DLD1 (cell line): ENCODE results near the gene ZMYND12.

Experiments used
- in situ Hi-C: cut with HindIII; loops from 2 replicates; pipeline ENCODE4 v1.10.0; 2017; ENCODE audit warnings: low sequenced_read_pairs

Gene ZMYND12

GRCh38 chr1:42399315-42400100 is 56.3 kb downstream of the ZMYND12 start:
- in situ Hi-C loops: no loop called here

- in situ Hi-C loops: no loop called here
These were observed 62.6 kb downstream of the ZMYND12 start for GRCh38 chr1:42392967-42393848.

- in situ Hi-C loops: no loop called here
These were observed 63.6 kb downstream of the ZMYND12 start for GRCh38 chr1:42392255-42392654.

GRCh38 chr1:42386051-42386450 is 69.8 kb downstream of the ZMYND12 start:
- in situ Hi-C loops: no loop called here

- in situ Hi-C loops: no loop called here
These were observed 70.5 kb downstream of the ZMYND12 start for GRCh38 chr1:42385283-42385682.

- in situ Hi-C loops: no loop called here
These were observed 74.5 kb downstream of the ZMYND12 start for GRCh38 chr1:42381280-42381673.

GRCh38 chr1:42380586-42381279 is 75.1 kb downstream of the ZMYND12 start, which contains the start of gene RIMKLA:
Gene RIMKLA (plus strand): TSS chr1:42380792. CDS start chr1:42380935, 143 bp downstream.
- in situ Hi-C loops: no loop called here
